H1 (cell line): Measurements from ENCODE around the gene HMHB1. TPM values are rescaled to one million over a fixed set of nuclear protein-coding genes. Genes with fewer than 3 reads are reported as not detected.

Source experiments
- CTCF ChIA-PET: fragments of 300-600 bp; sonication (Branson Sonifier 250); formaldehyde crosslinking; loops from one replicate; lab custom pipeline; 2021; ENCODE audit not compliant: partially characterized antibody; lab: Charles Lee
- POLR2A ChIA-PET: fragments of 300-600 bp; sonication (Branson Sonifier 250); formaldehyde crosslinking; loops from one replicate; lab custom pipeline; 2021; ENCODE audit warnings: inconsistent platforms; ENCODE audit not compliant: partially characterized antibody; lab: Charles Lee
- DNase-seq, 2 experiments: peaks; one replicate each; pipeline versions ENCODE4 v3.0.0 to v3.0.0-alpha.2; 2010 to 2022; ENCODE audit warnings: low spot score in 2 of 2, low read depth in 1 of 2, mixed read lengths in 1 of 2
- FAIRE-seq: peaks from 2 replicates; lab custom pipeline; 2011; peaks lifted over from hg19 to GRCh38; lab: Jason Lieb, UNC
- H2AFZ ChIP-seq: 2 replicates; pipeline ENCODE4 v1.8.1; 2012; ENCODE audit warnings: low read length, inconsistent platforms
- H2AK5ac ChIP-seq: 2 replicates; pipeline ENCODE4 v1.6.1; 2013; ENCODE audit warnings: low read depth, low read length
- H2BK120ac ChIP-seq: replicated peaks from 2 replicates; pipeline ENCODE3; 2013; ENCODE audit warnings: low read depth, low read length, inconsistent platforms
- H2BK12ac ChIP-seq: 2 replicates; pipeline ENCODE4 v1.6.1; 2013; ENCODE audit warnings: low read depth, low read length
- H2BK15ac ChIP-seq: 2 replicates; pipeline ENCODE4 v1.6.1; 2013; ENCODE audit warnings: low read length
- H2BK20ac ChIP-seq: 2 replicates; pipeline ENCODE4 v1.6.1; 2013; ENCODE audit warnings: low read length
- H2BK5ac ChIP-seq: 2 replicates; pipeline ENCODE4 v1.6.1; 2013; ENCODE audit warnings: low read depth, low read length
- H3K14ac ChIP-seq: 2 replicates; pipeline ENCODE4 v1.6.1; 2013; ENCODE audit warnings: inconsistent platforms; ENCODE audit not compliant: insufficient read length
- H3K18ac ChIP-seq: 2 replicates; pipeline ENCODE4 v1.6.1; 2013; ENCODE audit warnings: low read length; ENCODE audit errors: extremely low read depth
- H3K23ac ChIP-seq: 2 replicates; pipeline ENCODE4 v1.6.1; 2013; ENCODE audit warnings: inconsistent platforms; ENCODE audit not compliant: insufficient read length
- H3K23me2 ChIP-seq: 2 replicates; pipeline ENCODE4 v1.6.1; 2013; ENCODE audit warnings: low read depth, low read length
- H3K27ac ChIP-seq: 2 replicates; pipeline ENCODE4 v1.6.1; 2011; ENCODE audit warnings: low read depth, low read length, inconsistent platforms
- H3K27me3 ChIP-seq, 4 experiments: replicated peaks in 1 of 4; 1 replicate in 1 of 4; 2 replicates in 3 of 4; pipeline versions ENCODE4 v1.6.1 to v1.8.1; 2011 to 2013; ENCODE audit warnings: low read length in 3 of 4, mild to moderate bottlenecking in 3 of 4, inconsistent platforms in 2 of 4, mixed read lengths in 2 of 4, moderate library complexity in 1 of 4; ENCODE audit not compliant: control insufficient read depth in 3 of 4, insufficient read depth in 3 of 4; ENCODE audit errors: extremely low read depth in 1 of 4
- H3K36me3 ChIP-seq, 4 experiments: 2 replicates each; pipeline versions ENCODE4 v1.6.1 to v1.8.1; 2011 to 2013; ENCODE audit warnings: mild to moderate bottlenecking in 4 of 4, low read length in 3 of 4, moderate library complexity in 2 of 4, control low read depth in 1 of 4, inconsistent platforms in 1 of 4; ENCODE audit not compliant: insufficient read depth in 4 of 4, control insufficient read depth in 2 of 4
- H3K4ac ChIP-seq: replicated peaks from 2 replicates; pipeline ENCODE3; 2013; ENCODE audit warnings: low read length, low read depth, mixed read lengths, inconsistent platforms; ENCODE audit not compliant: insufficient read length
- H3K4me1 ChIP-seq, 4 experiments: replicated peaks in 1 of 4; 1 replicate in 1 of 4; 2 replicates in 3 of 4; pipeline versions ENCODE4 v1.6.1 to v1.8.1; 2011 to 2013; ENCODE audit warnings: low read length in 3 of 4, inconsistent platforms in 2 of 4, mixed read lengths in 1 of 4; ENCODE audit not compliant: insufficient read depth in 4 of 4, control insufficient read depth in 3 of 4
- H3K4me2 ChIP-seq, 2 experiments: 2 replicates each; pipeline versions ENCODE4 v1.6.1 to v1.8.1; 2011 to 2013; ENCODE audit warnings: low read depth in 2 of 2, low read length in 2 of 2, control low read depth in 1 of 2, inconsistent platforms in 1 of 2, mild to moderate bottlenecking in 1 of 2; ENCODE audit not compliant: insufficient read depth in 1 of 2
- H3K4me3 ChIP-seq, 4 experiments: fragments of 200-600, 300-600 bp in 1 of 4; sonication (generic), shearing (Covaris generic), sonication (Bioruptor Twin) in 1 of 4; 2 replicates each; pipeline versions ENCODE4 v1.5.1 to v1.8.1; 2011 to 2016; ENCODE audit warnings: low read length in 4 of 4, low read depth in 3 of 4, control low read depth in 2 of 4, inconsistent platforms in 2 of 4, mild to moderate bottlenecking in 2 of 4, mixed read lengths in 1 of 4, moderate library complexity in 1 of 4; ENCODE audit not compliant: insufficient read depth in 2 of 4; ENCODE audit errors: extremely low read depth in 1 of 4
- H3K56ac ChIP-seq: replicated peaks from 2 replicates; pipeline ENCODE3; 2013; ENCODE audit warnings: low read depth, mild to moderate bottlenecking, mixed read lengths, low read length, inconsistent platforms; ENCODE audit not compliant: insufficient read length
- H3K79me1 ChIP-seq: 2 replicates; pipeline ENCODE4 v1.6.1; 2013; ENCODE audit warnings: low read depth, low read length, control low read depth
- H3K79me2 ChIP-seq, 2 experiments: 2 replicates each; pipeline versions ENCODE4 v1.6.1 to v1.8.1; 2012 to 2013; ENCODE audit warnings: low read length in 2 of 2, mild to moderate bottlenecking in 2 of 2, inconsistent platforms in 1 of 2; ENCODE audit not compliant: insufficient read depth in 2 of 2, control insufficient read depth in 1 of 2
- H3K9ac ChIP-seq, 4 experiments: replicated peaks in 1 of 4; 1 replicate in 1 of 4; 2 replicates in 3 of 4; pipeline versions ENCODE4 v1.6.1 to v1.8.1; 2011 to 2013; ENCODE audit warnings: low read depth in 3 of 4, low read length in 3 of 4, control low read depth in 2 of 4, mild to moderate bottlenecking in 2 of 4, moderate library complexity in 2 of 4, inconsistent platforms in 1 of 4; ENCODE audit errors: extremely low read depth in 1 of 4
- H3K9me3 ChIP-seq, 2 experiments: 2 replicates each; pipeline versions ENCODE4 v1.6.1 to v1.8.1; 2012 to 2013; ENCODE audit warnings: mild to moderate bottlenecking in 2 of 2, moderate library complexity in 2 of 2, control low read depth in 1 of 2, inconsistent platforms in 1 of 2, low read depth in 1 of 2, low read length in 1 of 2, mixed read lengths in 1 of 2; ENCODE audit not compliant: insufficient read depth in 2 of 2
- H4K20me1 ChIP-seq, 2 experiments: replicated peaks in 1 of 2; 2 replicates each; pipeline versions ENCODE3 to v1.8.1; 2011 to 2013; ENCODE audit warnings: inconsistent platforms in 2 of 2, low read length in 2 of 2, mild to moderate bottlenecking in 1 of 2; ENCODE audit not compliant: insufficient read depth in 2 of 2, control insufficient read depth in 1 of 2
- H4K5ac ChIP-seq: 2 replicates; pipeline ENCODE4 v1.6.1; 2013; ENCODE audit warnings: low read length, low read depth, mixed read lengths, inconsistent platforms; ENCODE audit not compliant: insufficient read length
- H4K8ac ChIP-seq: 2 replicates; pipeline ENCODE4 v1.8.0; 2013; ENCODE audit warnings: mild to moderate bottlenecking, moderate library complexity, low read length, inconsistent platforms; ENCODE audit not compliant: insufficient read depth; ENCODE audit errors: extremely low read depth
- H4K91ac ChIP-seq: replicated peaks from 2 replicates; pipeline ENCODE3; 2013; ENCODE audit warnings: low read length, mixed read lengths, inconsistent platforms; ENCODE audit not compliant: insufficient read length
- GTF2F1 ChIP-seq: IDR thresholded peaks from 2 replicates; pipeline ENCODE4 v1.6.1; 2012; ENCODE audit warnings: low read depth, low read length, improper control_type of control experiment, borderline replicate concordance
- NRF1 ChIP-seq: IDR thresholded peaks from 2 replicates; pipeline ENCODE4 v1.6.1; 2011; ENCODE audit warnings: mild to moderate bottlenecking, low read depth, low read length, improper control_type of control experiment
- SAP30 ChIP-seq: fragments of 300-600 bp; sonication (generic); IDR thresholded peaks from 2 replicates; pipeline ENCODE4 v1.7.1; 2012; ENCODE audit warnings: low read length, moderate library complexity, mild to moderate bottlenecking, inconsistent platforms; ENCODE audit not compliant: insufficient read depth, insufficient replicate concordance
- WGBS, 2 experiments: shearing (Covaris generic) in 1 of 2; methylation state at CpG; one replicate each; pipeline versions ENCODE4 v1.1.6 to v1.1.7; 2013 to 2015; ENCODE audit warnings: low lambda C conversion rate in 2 of 2, mixed read lengths in 2 of 2, inconsistent platforms in 1 of 2, low coverage in 1 of 2, missing lambda C conversion rate in 1 of 2; ENCODE audit not compliant: insufficient replicate concordance in 2 of 2, insufficient coverage in 1 of 2, insufficient read length in 1 of 2; ENCODE audit errors: extremely low coverage in 1 of 2, missing lambda C conversion rate in 1 of 2; 5-methylcytosine and 5-hydroxymethylcytosine counted together
- polyA plus RNA-seq, 7 experiments: library from polyadenylated mRNA; depleted of rRNA in 3 of 7; stranded (reverse) in 5 of 7; unstranded in 2 of 7; fragments of >200 nt in 5 of 7; fragments of 200-250 nt in 2 of 7; gene quantifications; 1 replicate in 5 of 7; 2 replicates in 1 of 7; 4 replicates in 1 of 7; pipeline versions ENCODE4 v1.2.1 to v1.2.3, GENCODE V29; 2011 to 2013; ENCODE audit warnings: missing spikeins in 2 of 7, mixed read lengths in 2 of 7
- total RNA-seq: library from RNA; stranded (reverse); fragmentation: NEBNext Ultra II Directional; extraction: Animal tissue kit (Norgen Biotek cat#: 25700); gene quantifications from 2 replicates; pipeline ENCODE4 v1.2.1, GENCODE V29; 2021

Gene HMHB1
- total and polyA plus RNA-seq, 2 of the 8 experiments (the other 6 are each of a cell fraction or from before 2014, with no cell fraction given) = not detected

DNA sequence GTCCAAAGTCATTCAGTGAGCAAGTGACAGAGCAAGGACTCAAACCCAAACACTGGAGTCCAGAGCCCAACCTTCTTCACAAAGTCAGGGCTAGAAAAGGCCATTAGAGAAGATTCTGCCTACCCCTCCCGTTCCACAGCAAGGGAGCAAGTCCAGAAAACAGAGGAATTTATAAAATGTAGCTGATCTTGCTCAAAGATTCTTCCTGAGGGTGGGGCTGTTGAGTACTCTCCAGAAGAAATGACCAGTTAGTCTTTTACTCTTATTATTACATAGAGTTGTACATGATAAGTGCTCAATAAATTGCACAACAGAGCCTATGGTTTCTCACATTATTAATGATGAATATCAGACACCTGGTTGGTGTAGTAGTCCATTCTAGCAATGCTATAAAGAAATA lies 39.3 kb upstream of the HMHB1 start:
- H3K23me2 ChIP-seq = no peaks in the 10 kb centered on the region
- no peak overlapping the region for H2BK12ac ChIP-seq
- H2BK15ac ChIP-seq = no peak overlapping the region
- H3K27me3 ChIP-seq = no peaks in the 10 kb centered on the region
- no peak overlapping the region for H2AK5ac ChIP-seq
- H2BK120ac ChIP-seq = no peak overlapping the region
- no peak overlapping the region for H3K9ac ChIP-seq
- no peak overlapping the region for H2BK5ac ChIP-seq
- no peak for DNase-seq
- no peaks in the 10 kb centered on the region for H3K9me3 ChIP-seq
- H3K79me2 ChIP-seq = no peaks in the 10 kb centered on the region
- no peaks in the 10 kb centered on the region for H3K4me1 ChIP-seq
- H3K36me3 ChIP-seq = no peaks in the 10 kb centered on the region
- ChIA-PET CTCF (interaction anchor here (1.2 kb wide), 1 partner anchor 154 kb away, joined by 3 read pairs; no protein-coding TSS in a partner anchor), POLR2A (no interaction called here)
- no peak overlapping the region for H3K4me3 ChIP-seq
- H4K91ac ChIP-seq = no peak overlapping the region
- no peak for FAIRE-seq
- H4K8ac ChIP-seq = no peak overlapping the region
- TF ChIP-seq GTF2F1 = no peak
- no peak for TF ChIP-seq SAP30
- TF ChIP-seq NRF1 = no peak
- H3K27ac ChIP-seq = no peak overlapping the region
- H3K14ac ChIP-seq = no peak overlapping the region
- H3K4me2 ChIP-seq = no peak overlapping the region
- H3K4ac ChIP-seq = no peak overlapping the region
- no peak overlapping the region for H2AFZ ChIP-seq
- no peak overlapping the region for H2BK20ac ChIP-seq
- H3K79me1 ChIP-seq = no peaks in the 10 kb centered on the region
- no peak overlapping the region for H4K5ac ChIP-seq
- no peak overlapping the region for H3K18ac ChIP-seq
- no peak overlapping the region for H3K23ac ChIP-seq
- H4K20me1 ChIP-seq = no peaks in the 10 kb centered on the region
- WGBS, 2 experiments = 80% methylated on average over 1 of the region's 1 CpG; no CpG with 5 or more reads in 1 of the 2 experiments
- H3K56ac ChIP-seq = no peak overlapping the region
